Mesothelial cell of epicardium (in vitro differentiated cells): ENCODE measurements around the gene DYSF. TPM values are rescaled to one million over a fixed set of nuclear protein-coding genes. Genes with fewer than 3 reads are reported as not detected.

ENCODE experiments used
- DNase-seq, 2 experiments: peaks; one replicate each; pipeline ENCODE4 v3.0.0; 2021; ENCODE audit warnings: low spot score in 2 of 2; ENCODE audit not compliant: unreplicated experiment in 2 of 2
- H3K27ac Mint-ChIP-seq: 2 replicates; pipeline ENCODE4 v1.8.0; 2021; ENCODE audit warnings: mixed read lengths
- H3K27me3 Mint-ChIP-seq: 2 replicates; pipeline ENCODE4 v1.8.0; 2021; ENCODE audit warnings: low read depth, mixed read lengths
- H3K36me3 Mint-ChIP-seq: 2 replicates; pipeline ENCODE4 v1.8.0; 2021; ENCODE audit warnings: mixed read lengths
- H3K4me1 Mint-ChIP-seq: 2 replicates; pipeline ENCODE4 v1.8.0; 2021; ENCODE audit warnings: mixed read lengths
- H3K4me3 Mint-ChIP-seq: 2 replicates; pipeline ENCODE4 v1.8.0; 2021; ENCODE audit warnings: mild to moderate bottlenecking, moderate library complexity, mixed read lengths
- H3K9me3 Mint-ChIP-seq: 2 replicates; pipeline ENCODE4 v1.8.0; 2021; ENCODE audit warnings: mixed read lengths
- total RNA-seq: library from RNA; stranded (reverse); gene quantifications from 3 replicates; pipeline ENCODE4 v1.2.1, GENCODE V29; 2021
- TF ChIP-seq, protein P1 (sequence below): fragments of 200-600 bp; sonication (generic); IDR thresholded peaks from one replicate; pipeline ENCODE4 v1.5.0; 2021; ENCODE audit warnings: antibody characterized with exemption; ENCODE audit not compliant: unreplicated experiment

DYSF gene
- total RNA-seq, 1 donor from 2014 or later, result 0.96 TPM

DNA sequence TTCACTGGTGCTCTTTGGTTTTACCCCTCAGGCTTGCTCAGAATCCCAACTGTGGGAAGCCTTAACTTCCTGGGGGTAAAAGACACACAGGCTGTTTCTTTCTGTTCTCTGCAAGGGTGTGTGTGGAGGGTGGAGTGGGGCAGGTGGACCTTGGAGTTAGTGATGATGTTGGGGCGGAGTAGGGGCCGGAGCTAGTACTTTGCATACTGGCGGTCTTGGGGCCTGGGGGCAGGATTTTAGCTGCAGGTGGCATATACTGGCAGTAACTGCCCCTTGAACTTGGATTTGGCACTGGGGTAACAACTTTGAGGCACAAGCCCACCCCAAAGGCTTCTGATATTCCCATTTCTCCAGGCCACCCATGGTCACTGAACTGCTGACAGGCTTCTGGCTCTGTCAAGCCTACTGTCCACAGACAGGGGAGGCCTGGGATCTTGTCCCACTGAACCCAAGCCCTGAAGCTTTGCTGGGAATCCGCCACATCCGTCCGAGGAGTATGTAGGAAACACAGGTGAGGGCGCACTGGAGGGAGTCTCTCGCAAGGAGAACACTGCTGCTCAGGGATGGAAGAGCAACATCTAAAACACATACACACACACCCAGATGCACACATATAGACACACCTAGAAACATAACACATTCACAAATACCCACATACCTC lies 258.9 kb downstream of the DYSF start:
- no peak overlapping the region for H3K4me3 Mint-ChIP-seq
- H3K4me1 Mint-ChIP-seq, result peaks cover 27% of the 10 kb centered on the region
- H3K27ac Mint-ChIP-seq, result no peak overlapping the region
- no peaks in the 10 kb centered on the region for H3K9me3 Mint-ChIP-seq
- TF ChIP-seq, protein P1, sequence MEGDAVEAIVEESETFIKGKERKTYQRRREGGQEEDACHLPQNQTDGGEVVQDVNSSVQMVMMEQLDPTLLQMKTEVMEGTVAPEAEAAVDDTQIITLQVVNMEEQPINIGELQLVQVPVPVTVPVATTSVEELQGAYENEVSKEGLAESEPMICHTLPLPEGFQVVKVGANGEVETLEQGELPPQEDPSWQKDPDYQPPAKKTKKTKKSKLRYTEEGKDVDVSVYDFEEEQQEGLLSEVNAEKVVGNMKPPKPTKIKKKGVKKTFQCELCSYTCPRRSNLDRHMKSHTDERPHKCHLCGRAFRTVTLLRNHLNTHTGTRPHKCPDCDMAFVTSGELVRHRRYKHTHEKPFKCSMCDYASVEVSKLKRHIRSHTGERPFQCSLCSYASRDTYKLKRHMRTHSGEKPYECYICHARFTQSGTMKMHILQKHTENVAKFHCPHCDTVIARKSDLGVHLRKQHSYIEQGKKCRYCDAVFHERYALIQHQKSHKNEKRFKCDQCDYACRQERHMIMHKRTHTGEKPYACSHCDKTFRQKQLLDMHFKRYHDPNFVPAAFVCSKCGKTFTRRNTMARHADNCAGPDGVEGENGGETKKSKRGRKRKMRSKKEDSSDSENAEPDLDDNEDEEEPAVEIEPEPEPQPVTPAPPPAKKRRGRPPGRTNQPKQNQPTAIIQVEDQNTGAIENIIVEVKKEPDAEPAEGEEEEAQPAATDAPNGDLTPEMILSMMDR, result no peak
- no peak for DNase-seq
- H3K27me3 Mint-ChIP-seq, result no peaks in the 10 kb centered on the region
- no peaks in the 10 kb centered on the region for H3K36me3 Mint-ChIP-seq

DNA sequence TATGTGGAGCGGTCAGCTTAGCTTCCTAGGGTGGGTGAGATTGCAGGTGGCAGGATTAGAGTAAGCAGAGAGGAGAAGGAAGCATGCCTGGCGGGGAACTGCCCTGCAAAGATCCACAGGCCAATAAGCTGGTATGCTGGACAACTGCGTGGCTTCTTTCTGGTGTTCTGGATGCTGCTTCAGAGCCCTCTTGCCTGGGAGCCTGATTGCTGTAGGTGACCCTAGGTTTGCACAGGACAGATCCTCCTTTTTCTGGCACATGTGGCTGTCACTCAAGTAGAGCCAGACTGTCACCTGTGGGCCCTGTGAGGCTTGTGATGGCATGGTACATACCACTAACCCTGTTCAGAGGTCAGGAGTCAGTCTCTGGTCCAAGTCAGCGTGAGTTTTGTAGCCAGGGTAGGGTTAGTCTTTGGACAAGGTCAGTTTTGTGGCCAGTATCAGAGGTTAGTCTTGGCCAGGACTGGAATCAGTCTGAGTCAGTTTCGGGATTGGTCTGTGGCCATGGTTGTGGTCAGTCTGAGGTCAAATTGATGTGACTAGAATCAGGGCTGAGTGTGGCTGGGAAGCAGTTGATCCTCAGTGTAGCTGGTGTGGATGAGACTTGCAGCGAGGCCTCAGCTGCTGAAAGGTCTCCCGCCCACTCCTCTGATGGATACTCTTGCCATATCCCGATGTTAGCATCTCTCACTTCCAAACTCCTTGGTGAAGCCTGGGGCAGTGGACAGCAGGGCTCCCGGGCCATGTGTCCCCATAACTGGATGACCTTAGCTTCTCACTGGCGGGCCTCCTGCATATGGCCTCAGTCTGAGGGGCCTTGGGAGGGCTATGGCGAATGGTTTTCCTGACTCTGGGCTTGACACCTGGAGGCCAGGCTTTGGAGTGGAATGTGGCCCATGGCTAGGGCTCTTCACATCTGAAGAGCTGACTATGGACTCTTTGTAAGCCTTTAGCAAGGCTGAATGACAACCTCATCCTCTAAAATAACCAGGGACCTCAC lies 260.5 kb downstream of the DYSF start:
- Mint-ChIP-seq H3K27ac (no peak overlapping the region), H3K27me3 (no peaks in the 10 kb centered on the region), H3K9me3 (no peaks in the 10 kb centered on the region), H3K4me1 (peaks cover 27% of the 10 kb centered on the region), H3K36me3 (no peaks in the 10 kb centered on the region), H3K4me3 (no peak overlapping the region)
- DNase-seq, result no peak
- TF ChIP-seq, protein P1, result no peak

DNA sequence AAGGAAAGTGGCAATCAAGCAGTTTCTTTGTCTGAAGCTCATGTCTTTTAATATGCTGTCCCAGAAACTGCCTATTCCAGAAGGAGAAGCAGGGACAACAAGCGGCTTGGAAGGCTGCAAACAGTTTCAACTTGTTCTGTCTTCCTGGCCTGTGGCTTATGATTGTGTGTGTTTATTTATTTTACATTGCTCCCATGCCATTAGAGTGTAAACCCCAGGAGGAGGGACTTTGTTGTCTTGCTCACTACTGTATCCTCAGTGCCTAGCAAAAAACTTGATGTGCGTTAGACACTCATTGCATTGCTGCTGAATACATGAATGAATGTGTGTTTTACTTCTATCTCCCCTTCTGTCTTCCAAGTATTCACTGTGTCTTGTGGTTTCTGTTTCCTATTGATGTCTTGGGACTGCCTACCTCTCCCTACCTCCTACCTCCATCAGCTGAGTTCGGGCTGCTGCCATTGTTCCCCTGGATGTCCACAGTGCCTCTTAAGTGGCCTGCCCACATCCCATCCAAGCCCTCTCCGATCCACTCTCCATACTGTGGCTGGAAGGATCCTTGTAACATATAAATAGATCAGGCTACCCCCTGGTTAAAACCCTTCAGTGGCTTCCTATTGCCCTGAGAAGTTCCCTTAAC lies 261.4 kb downstream of the DYSF start:
- Mint-ChIP-seq H3K9me3 (no peaks in the 10 kb centered on the region), H3K4me1 (peaks cover 24% of the 10 kb centered on the region), H3K27me3 (no peaks in the 10 kb centered on the region), H3K36me3 (no peaks in the 10 kb centered on the region), H3K27ac (no peak overlapping the region), H3K4me3 (no peak overlapping the region)
- TF ChIP-seq, protein P1, result no peak
- no peak for DNase-seq

DNA sequence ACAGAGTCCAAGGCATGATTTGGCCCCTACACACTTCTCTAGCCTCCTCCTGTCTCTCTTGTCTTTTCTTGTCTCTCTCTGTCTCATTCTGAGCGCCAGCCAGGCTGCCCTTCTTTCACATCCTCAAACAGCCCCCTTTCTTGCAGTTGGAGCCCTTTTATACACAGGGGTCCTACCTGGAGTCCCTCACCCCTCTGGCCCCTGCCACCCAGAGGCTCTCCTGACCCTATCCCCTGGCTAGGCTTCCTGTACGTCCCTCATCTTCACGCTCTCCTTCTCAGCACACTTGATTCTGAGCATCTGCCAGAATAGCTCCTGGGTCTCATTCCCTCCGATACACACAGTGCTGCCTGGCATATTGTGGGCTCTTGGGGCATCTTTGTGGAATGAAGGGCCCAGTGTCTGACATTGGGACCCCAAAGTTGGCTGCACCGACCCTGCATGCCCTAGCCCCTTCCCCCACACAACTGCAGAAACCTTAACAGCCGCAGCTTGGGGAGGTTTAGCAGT lies 261.9 kb downstream of the DYSF start:
- no peaks in the 10 kb centered on the region for H3K9me3 Mint-ChIP-seq
- no peaks in the 10 kb centered on the region for H3K27me3 Mint-ChIP-seq
- H3K4me1 Mint-ChIP-seq, result peaks cover 19% of the 10 kb centered on the region
- TF ChIP-seq, protein P1, result no peak
- DNase-seq, result no peak
- no peaks in the 10 kb centered on the region for H3K36me3 Mint-ChIP-seq
- H3K27ac Mint-ChIP-seq, result no peak overlapping the region
- H3K4me3 Mint-ChIP-seq, result no peak overlapping the region

DNA sequence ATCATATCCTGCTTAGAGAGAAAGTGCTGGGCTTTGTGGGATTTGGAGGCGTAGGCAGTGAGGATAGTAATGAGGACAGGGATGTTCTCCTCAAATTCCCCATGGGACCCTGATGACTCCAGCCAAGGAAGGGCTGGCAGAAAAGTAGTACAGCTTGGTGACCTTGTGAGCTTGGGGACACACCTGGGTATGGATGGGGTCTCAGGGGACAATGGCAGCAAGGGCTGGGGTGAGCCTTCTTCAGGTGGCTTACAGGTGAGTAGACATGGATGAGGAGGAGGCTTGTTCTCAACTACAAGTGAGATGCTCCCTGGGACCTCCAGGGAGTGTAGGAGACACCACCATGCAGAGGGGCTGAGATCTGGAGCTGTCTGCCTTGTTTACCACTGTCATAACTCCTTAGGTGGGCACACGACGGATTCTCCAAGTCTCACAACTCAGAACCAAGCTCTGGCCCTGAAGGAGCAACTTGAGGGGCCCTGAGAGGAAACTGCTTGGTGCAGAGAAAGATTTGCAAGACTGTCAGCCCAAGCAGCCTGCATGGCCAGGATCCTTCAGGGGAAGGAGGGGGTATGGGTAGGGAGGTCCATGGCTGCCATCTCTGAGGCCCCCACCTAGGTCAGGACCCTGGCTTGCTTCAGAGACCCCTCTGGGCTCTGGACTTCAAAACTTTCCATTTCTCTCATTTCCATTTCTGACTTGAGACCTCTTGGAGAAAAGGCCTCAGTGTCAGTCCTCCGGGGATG lies 262.8 kb downstream of the DYSF start:
- H3K4me1 Mint-ChIP-seq, result peaks cover 13% of the 10 kb centered on the region
- no peaks in the 10 kb centered on the region for H3K36me3 Mint-ChIP-seq
- TF ChIP-seq, protein P1, result no peak
- H3K27ac Mint-ChIP-seq, result no peak overlapping the region
- no peaks in the 10 kb centered on the region for H3K27me3 Mint-ChIP-seq
- no peak overlapping the region for H3K4me3 Mint-ChIP-seq
- no peak for DNase-seq
- no peaks in the 10 kb centered on the region for H3K9me3 Mint-ChIP-seq
